CD4-positive, alpha-beta T cell treated with Interferon gamma for 1 hour (primary cell): ENCODE results near the gene NAXD.
A peak's percentile ranks its signal among the peaks of the same experiment; 100 is the strongest.
"Not testable (repeated sequence)": the region's sequence is repeated elsewhere in the genome, so short reads cannot be mapped to it uniquely, and the experiment has no call there.

ENCODE experiments used
- DNase-seq: peaks from one replicate; pipeline ENCODE4 v3.0.0-alpha.2; 2020

Gene NAXD

GRCh38 chr13:110669036-110669435 is 53.7 kb downstream of the NAXD start:
- DNase-seq: no peak

GRCh38 chr13:110669814-110670213 is 54.5 kb downstream of the NAXD start:
- DNase-seq: not testable (repeated sequence)

GRCh38 chr13:110676595-110677587 is 61.5 kb downstream of the NAXD start:
- peak; percentile 52 for DNase-seq

- DNase-seq: no peak
These were observed 62.6 kb downstream of the NAXD start for GRCh38 chr13:110677731-110678545.

GRCh38 chr13:110680852-110681251 is 65.5 kb downstream of the NAXD start:
- DNase-seq: no peak

- DNase-seq: no peak
These were observed 66.7 kb downstream of the NAXD start for GRCh38 chr13:110681868-110682550.

GRCh38 chr13:110682746-110683145 is 67.4 kb downstream of the NAXD start:
- DNase-seq: no peak

GRCh38 chr13:110683203-110683883 is 68.0 kb downstream of the NAXD start:
- no peak for DNase-seq

GRCh38 chr13:110683921-110684320 is 68.6 kb downstream of the NAXD start:
- no peak for DNase-seq

- no peak for DNase-seq
These were observed 69.2 kb downstream of the NAXD start for GRCh38 chr13:110684388-110685056.

- no peak for DNase-seq
These were observed 70.1 kb downstream of the NAXD start for GRCh38 chr13:110685305-110686020.

- no peak for DNase-seq
These were observed 72.4 kb downstream of the NAXD start for GRCh38 chr13:110687736-110688135.

GRCh38 chr13:110689041-110689440 is 73.7 kb downstream of the NAXD start:
- no peak for DNase-seq
